ENCODE data around the gene CXCR6.

GRCh38 chr3:45980229-45980813 lies 37.1 kb downstream of the CXCR6 start:
- TF ChIP-seq EGR1 (IDR thresholded peaks at IDR 0.05), result no peak
- no peak for TF ChIP-seq EP300 (IDR thresholded peaks at IDR 0.05; ENCODE audit: borderline replicate concordance)
- no peak for TF ChIP-seq NFIC (IDR thresholded peaks at IDR 0.05)
- TF ChIP-seq TCF12 (IDR thresholded peaks at IDR 0.05; ENCODE audit: low read depth), result no peak
- TF ChIP-seq REST (IDR thresholded peaks at IDR 0.05; ENCODE audit: low read depth), result no peak
- no peak for TF ChIP-seq RAD21 (IDR thresholded peaks at IDR 0.05; ENCODE audit: low read depth)
- no peak for TF ChIP-seq ZBTB7A (IDR thresholded peaks at IDR 0.05; ENCODE audit: low read depth)
- TF ChIP-seq CREB1 (IDR thresholded peaks at IDR 0.05; ENCODE audit: low read depth), result no peak

All from Ishikawa (cell line).